HepG2 (cell line): ENCODE results near the gene GCNT2. TPM values are rescaled to one million over a fixed set of nuclear protein-coding genes. Genes with fewer than 3 reads are reported as not detected.

Experiments used
- ATAC-seq: fragments of 200-7000 bp; cut with Tn5 transposase; 3 replicates; pipeline ENCODE4 v1.9.1; 2020; ENCODE audit warnings: mild to moderate bottlenecking, moderate library complexity
- BruUV-seq: library from RNA; stranded (reverse); fragments of 400-500 nt; replicated peaks from 2 replicates; lab custom pipeline; 2021; lab: Mats Ljungman, UMichigan
- CTCF ChIA-PET: fragments of 300-600 bp; formaldehyde crosslinking; extraction: SDS; loops from one replicate; lab custom pipeline; 2021; ENCODE audit warnings: low total read pairs, inconsistent platforms, low intra/inter-chr PET ratio; lab: Yijun Ruan, JAX
- POLR2A ChIA-PET: fragments of 350-600 bp; sonication (Branson Sonifier 250); formaldehyde crosslinking; loops from one replicate; lab custom pipeline; 2020; ENCODE audit warnings: antibody characterized with exemption, inconsistent platforms; lab: Yijun Ruan, JAX
- DNase-seq: peaks from one replicate; pipeline ENCODE4 v3.0.0-alpha.2; 2015; ENCODE audit warnings: low spot score
- FAIRE-seq: peaks from 3 replicates; lab custom pipeline; 2011; peaks lifted over from hg19 to GRCh38; lab: Jason Lieb, UNC
- H2AFZ ChIP-seq: one replicate; pipeline ENCODE4 v1.6.1; 2011; ENCODE audit warnings: low read length, inconsistent platforms
- H3K27ac ChIP-seq: fragments of 300-600 bp; 3 replicates; pipeline ENCODE4 v1.8.0; 2011; ENCODE audit warnings: mixed run types, mild to moderate bottlenecking, mixed read lengths, low read length, inconsistent platforms; ENCODE audit not compliant: insufficient read depth; ENCODE audit errors: extremely low read length
- H3K27me3 ChIP-seq, 2 experiments: fragments of 200-600 bp in 1 of 2; 2 replicates in 1 of 2; 3 replicates in 1 of 2; pipeline versions ENCODE4 v1.6.0 to v1.8.0; 2011; ENCODE audit warnings: low read length in 2 of 2, mild to moderate bottlenecking in 2 of 2, moderate library complexity in 2 of 2, inconsistent platforms in 1 of 2; ENCODE audit not compliant: insufficient read depth in 2 of 2, control insufficient read depth in 1 of 2
- H3K36me3 ChIP-seq, 2 experiments: fragments of 200-600 bp in 1 of 2; replicated peaks in 1 of 2; 2 replicates in 1 of 2; 3 replicates in 1 of 2; pipeline versions ENCODE4 v1.5.1 to v1.8.0; 2011; ENCODE audit warnings: low read length in 2 of 2, inconsistent platforms in 1 of 2; ENCODE audit not compliant: insufficient read depth in 2 of 2, control insufficient read depth in 1 of 2
- H3K4me1 ChIP-seq: 2 replicates; pipeline ENCODE4 v1.5.1; 2012; ENCODE audit warnings: low read length, inconsistent platforms; ENCODE audit not compliant: insufficient read depth
- H3K4me2 ChIP-seq: 2 replicates; pipeline ENCODE4 v1.6.0; 2011; ENCODE audit warnings: low read depth, low read length, inconsistent platforms
- H3K4me3 ChIP-seq, 3 experiments: fragments of 200-600 bp in 1 of 3; sonication (generic), shearing (Covaris generic) in 1 of 3; replicated peaks in 1 of 3; 2 replicates each; pipeline ENCODE4 v1.5.1; 2011 to 2016; ENCODE audit warnings: low read length in 3 of 3, inconsistent platforms in 2 of 3, low read depth in 2 of 3, mild to moderate bottlenecking in 2 of 3, control low read depth in 1 of 3, mixed read lengths in 1 of 3; ENCODE audit not compliant: insufficient read depth in 1 of 3
- H3K79me2 ChIP-seq: one replicate; pipeline ENCODE4 v1.6.1; 2011; ENCODE audit warnings: low read length, inconsistent platforms; ENCODE audit not compliant: insufficient read depth
- H3K9ac ChIP-seq: 2 replicates; pipeline ENCODE4 v1.6.0; 2011; ENCODE audit warnings: mild to moderate bottlenecking, low read depth, low read length, inconsistent platforms; ENCODE audit not compliant: insufficient read depth
- H3K9me3 ChIP-seq: 2 replicates; pipeline ENCODE4 v1.5.1; 2012; ENCODE audit warnings: mild to moderate bottlenecking, low read length
- H4K20me1 ChIP-seq: 2 replicates; pipeline ENCODE4 v1.6.0; 2011; ENCODE audit warnings: inconsistent platforms, mild to moderate bottlenecking, low read length, moderate library complexity; ENCODE audit not compliant: insufficient read depth
- ISX ChIP-seq: sonication (generic); formaldehyde crosslinking; conservative IDR thresholded peaks from 2 replicates; pipeline ENCODE4 v1.5.0; 2020; ENCODE audit warnings: missing genetic modification reagents
- MATR3 ChIP-seq: sonication (generic); formaldehyde crosslinking; IDR thresholded peaks from 2 replicates; pipeline ENCODE4 v1.4.0; 2020; ENCODE audit warnings: missing genetic modification reagents
- RCOR2 ChIP-seq: IDR thresholded peaks from 2 replicates; pipeline ENCODE4 v1.6.1; 2016; ENCODE audit warnings: missing biosample characterization, missing genetic modification reagents
- ZNF101 ChIP-seq: sonication (generic); formaldehyde crosslinking; IDR thresholded peaks from 2 replicates; pipeline ENCODE4 v1.4.0; 2020; ENCODE audit warnings: mild to moderate bottlenecking, low read depth, missing genetic modification reagents, borderline replicate concordance
- WGBS: methylation state at CpG from one replicate; pipeline ENCODE4 v1.1.6; 2017; ENCODE audit warnings: low lambda C conversion rate; 5-methylcytosine and 5-hydroxymethylcytosine counted together
- in situ Hi-C: cut with HindIII; loops from 2 replicates; pipeline ENCODE4 v1.10.0; 2017; ENCODE audit warnings: low pct_unique_long_range_greater_than_20kb; ENCODE audit not compliant: extremely low pct_ligation_motif_present
- intact Hi-C: fragments of 100-400 bp; cut with micrococcal nuclease; formaldehyde crosslinking; loops from one replicate; pipeline ENCODE4 v1.10.0; 2022; ENCODE audit not compliant: unreplicated experiment
- polyA plus RNA-seq, 8 experiments: library from polyadenylated mRNA; depleted of rRNA in 3 of 8; stranded (reverse) in 7 of 8; unstranded in 1 of 8; fragments of >200 nt; fragmentation: Illumina TruSeq in 4 of 8; extraction: Trizol in 4 of 8; gene quantifications; 2 replicates each; pipeline versions ENCODE4 v1.2.1 to v1.2.3, GENCODE V29; 2011 to 2016; ENCODE audit warnings: low read depth in 4 of 8, missing spikeins in 1 of 8, mixed read lengths in 1 of 8; ENCODE audit not compliant: insufficient read depth in 1 of 8
- total RNA-seq, 5 experiments: library from RNA; depleted of rRNA; stranded (reverse); fragments of >200 nt; fragmentation: Illumina TruSeq; extraction: Trizol; gene quantifications; 2 replicates each; pipeline ENCODE4 v1.2.3, GENCODE V29; 2016; ENCODE audit warnings: low read depth in 1 of 5
- TF ChIP-seq, protein P1 (sequence below): sonication (generic); formaldehyde crosslinking; IDR thresholded peaks from 2 replicates; pipeline ENCODE4 v1.5.0; 2020; ENCODE audit warnings: missing genetic modification reagents
- TF ChIP-seq, protein P2 (sequence below): IDR thresholded peaks from 2 replicates; pipeline ENCODE4 v1.6.1; 2016; ENCODE audit warnings: low read depth, control low read depth

Gene GCNT2
- total and polyA plus RNA-seq, 2 of the 13 experiments (the other 11 are each of a cell fraction or from before 2014, with no cell fraction given): 11.8 to 31.9 TPM

DNA sequence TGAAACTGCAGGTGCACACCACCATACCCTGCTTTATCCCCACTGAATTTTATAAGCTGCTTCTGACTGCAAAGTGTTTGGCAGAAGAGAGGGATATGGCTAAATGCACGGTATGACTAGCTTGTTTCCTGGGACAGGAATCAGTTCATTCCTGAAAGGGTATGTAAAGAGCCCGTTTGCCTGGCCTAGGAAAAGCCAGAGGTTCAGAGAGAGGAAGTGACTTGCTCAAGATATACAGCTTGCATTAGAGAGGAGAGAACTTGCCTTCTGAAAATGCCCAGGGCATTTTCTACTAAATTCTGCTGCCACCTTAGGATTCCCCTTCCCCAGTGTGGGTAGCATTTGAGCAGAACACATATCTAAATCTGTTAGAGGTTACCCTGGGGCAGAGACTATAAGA lies 683 bp upstream of the GCNT2 start:
- no TSS peak for BruUV-seq
- peak overlapping the region; percentile 71 for H2AFZ ChIP-seq
- intact Hi-C loops: loop anchor here (1.0 kb wide), 1 partner anchor 9 kb away; no protein-coding TSS in a partner anchor
- H3K27ac ChIP-seq: peak overlapping the region; percentile 30
- no peaks in the 10 kb centered on the region for H4K20me1 ChIP-seq
- no peaks in the 10 kb centered on the region for H3K36me3 ChIP-seq
- H3K27me3 ChIP-seq: no peaks in the 10 kb centered on the region
- TF ChIP-seq ISX (CRISPR knock-in tag) (0 out of 2 replicates have a peak, but pooled peaks have one; percentile 12), RCOR2 (CRISPR knock-in tag) (no peak), ZNF101 (CRISPR knock-in tag) (no peak), MATR3 (CRISPR knock-in tag) (no peak)
- TF ChIP-seq, protein P1, sequence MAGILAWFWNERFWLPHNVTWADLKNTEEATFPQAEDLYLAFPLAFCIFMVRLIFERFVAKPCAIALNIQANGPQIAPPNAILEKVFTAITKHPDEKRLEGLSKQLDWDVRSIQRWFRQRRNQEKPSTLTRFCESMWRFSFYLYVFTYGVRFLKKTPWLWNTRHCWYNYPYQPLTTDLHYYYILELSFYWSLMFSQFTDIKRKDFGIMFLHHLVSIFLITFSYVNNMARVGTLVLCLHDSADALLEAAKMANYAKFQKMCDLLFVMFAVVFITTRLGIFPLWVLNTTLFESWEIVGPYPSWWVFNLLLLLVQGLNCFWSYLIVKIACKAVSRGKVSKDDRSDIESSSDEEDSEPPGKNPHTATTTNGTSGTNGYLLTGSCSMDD (CRISPR knock-in tag): no peak
- TF ChIP-seq, protein P2, sequence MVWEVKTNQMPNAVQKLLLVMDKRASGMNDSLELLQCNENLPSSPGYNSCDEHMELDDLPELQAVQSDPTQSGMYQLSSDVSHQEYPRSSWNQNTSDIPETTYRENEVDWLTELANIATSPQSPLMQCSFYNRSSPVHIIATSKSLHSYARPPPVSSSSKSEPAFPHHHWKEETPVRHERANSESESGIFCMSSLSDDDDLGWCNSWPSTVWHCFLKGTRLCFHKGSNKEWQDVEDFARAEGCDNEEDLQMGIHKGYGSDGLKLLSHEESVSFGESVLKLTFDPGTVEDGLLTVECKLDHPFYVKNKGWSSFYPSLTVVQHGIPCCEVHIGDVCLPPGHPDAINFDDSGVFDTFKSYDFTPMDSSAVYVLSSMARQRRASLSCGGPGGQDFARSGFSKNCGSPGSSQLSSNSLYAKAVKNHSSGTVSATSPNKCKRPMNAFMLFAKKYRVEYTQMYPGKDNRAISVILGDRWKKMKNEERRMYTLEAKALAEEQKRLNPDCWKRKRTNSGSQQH: no peak
- H3K4me2 ChIP-seq: peak overlapping the region; percentile 82
- FAIRE-seq (no peak), DNase-seq (peak; percentile 41), ATAC-seq (peak; percentile 29)
- in situ Hi-C loops: no loop called here
- peaks cover 42% of the 10 kb centered on the region for H3K4me1 ChIP-seq
- H3K79me2 ChIP-seq: no peaks in the 10 kb centered on the region
- POLR2A ChIA-PET: interaction anchor here (2.2 to 4.1 kb wide), 4 partner anchors 9 to 202 kb away, joined by 9 to 18 read pairs (median 13); partner anchors contain the start of genes C6orf52, PAK1IP1 and TMEM14C
- 25% methylated on average over 2 of the region's 2 CpGs for WGBS
- peak overlapping the region in 1 of 3 experiments; percentile 50; a peak in 2 of 6 replicates for H3K4me3 ChIP-seq
- no peaks in the 10 kb centered on the region for H3K9me3 ChIP-seq
- CTCF ChIA-PET: no interaction called here
- H3K9ac ChIP-seq: peak overlapping the region; percentile 51; the same call in 1 of the 2 replicates
